ENCODE measurements around the gene JAM3. TPM values are rescaled to one million over a fixed set of nuclear protein-coding genes. Genes with fewer than 3 reads are reported as not detected.
"Not testable (repeated sequence)": the region's sequence is repeated elsewhere in the genome, so short reads cannot be mapped to it uniquely, and the experiment has no call there.

The JAM3 gene
- total and polyA plus RNA-seq, 10 of the 15 experiments (the other 5 are each of a cell fraction or from before 2014, with no cell fraction given), result 0.04 to 1.1 (median 0.32) TPM; not detected in 1

DNA sequence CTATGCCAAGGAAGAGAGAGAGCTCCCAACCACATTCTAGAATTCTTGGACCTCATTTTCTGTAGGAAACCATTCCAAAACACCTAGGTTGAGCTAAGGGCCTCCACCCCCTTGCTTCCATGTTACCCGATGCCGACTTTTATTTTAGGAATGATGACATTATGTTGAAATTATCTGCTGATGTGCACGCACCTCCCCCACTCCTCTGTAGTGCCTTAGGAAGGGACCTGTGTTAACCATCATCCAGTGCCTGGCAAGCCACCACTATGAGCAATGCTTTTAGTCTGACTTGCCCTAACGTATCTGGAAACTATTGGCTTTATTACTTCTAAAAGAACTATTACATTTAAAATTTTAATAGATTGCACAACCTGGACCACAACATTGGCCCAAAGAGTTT lies 112.8 kb downstream of the JAM3 start:
- H3K79me2 ChIP-seq (ENCODE audit: control insufficient read depth, insufficient read depth, low read length), result no peaks in the 10 kb centered on the region
- peaks cover 8 to 38% of the 10 kb centered on the region in 2 experiments for H3K36me3 ChIP-seq (ENCODE audit: control insufficient read depth in 2 of 2, insufficient read depth in 2 of 2, low read length in 1 of 2)
- H3K4me2 ChIP-seq (ENCODE audit: control insufficient read depth, insufficient read depth), result no peak overlapping the region
- TF ChIP-seq, protein P1, sequence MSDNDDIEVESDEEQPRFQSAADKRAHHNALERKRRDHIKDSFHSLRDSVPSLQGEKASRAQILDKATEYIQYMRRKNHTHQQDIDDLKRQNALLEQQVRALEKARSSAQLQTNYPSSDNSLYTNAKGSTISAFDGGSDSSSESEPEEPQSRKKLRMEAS (IDR thresholded peaks at IDR 0.05; ENCODE audit: low read depth, low read length), result no peak
- TF ChIP-seq MEF2B (IDR thresholded peaks at IDR 0.05; ENCODE audit: partially characterized antibody, poor library complexity, severe bottlenecking), result no peak
- TF ChIP-seq YBX1 (IDR thresholded peaks at IDR 0.05), result no peak
- H3K9ac ChIP-seq (ENCODE audit: control insufficient read depth, insufficient read depth, low read length), result no peak overlapping the region
- no peak overlapping the region for H2AFZ ChIP-seq (ENCODE audit: control insufficient read depth, low read depth, low read length)
- no peak overlapping the region for H3K4me3 ChIP-seq
- no peaks in the 10 kb centered on the region for H3K27me3 ChIP-seq (replicated peaks in 1 of 2; ENCODE audit: control insufficient read depth in 2 of 2, insufficient read depth in 2 of 2, low read length in 1 of 2)
- ChIA-PET SMC1A (ENCODE audit: uncharacterized antibody, unreplicated experiment) (interaction anchor here (1.1 kb wide), 1 partner anchor 14 kb away, joined by 3 read pairs; no protein-coding TSS in a partner anchor), CTCF (interaction anchor here (1.7 kb wide), 1 partner anchor 25 kb away, joined by 3 read pairs; no protein-coding TSS in a partner anchor), POLR2A (no interaction called here), RAD21 (ENCODE audit: unreplicated experiment) (no interaction called here)
- no peaks in the 10 kb centered on the region for H3K4me1 ChIP-seq (ENCODE audit: control insufficient read depth, insufficient read depth, low read length)
- no peaks in the 10 kb centered on the region for H4K20me1 ChIP-seq (ENCODE audit: control insufficient read depth, insufficient read depth)
- no TSS peak for BruUV-seq (replicated peaks)
- FAIRE-seq (no peak), ATAC-seq (no peak), DNase-seq (ENCODE audit: low read depth, low spot score) (no peak)
- WGBS (ENCODE audit: insufficient coverage, insufficient replicate concordance, low lambda C conversion rate, missing lambda C conversion rate), result 100% methylated on average over 4 of the region's 4 CpGs
- no peak overlapping the region for H3K27ac ChIP-seq (ENCODE audit: control insufficient read depth, insufficient read depth)
- in situ Hi-C loops (cut with MboI), result no loop called here
- intact Hi-C loops (cut with micrococcal nuclease; ENCODE audit: unreplicated experiment), result no loop called here
- H3K9me3 ChIP-seq (replicated peaks; ENCODE audit: control insufficient read depth, insufficient read depth, low read length), result no peaks in the 10 kb centered on the region

GRCh38 chr11:134188092-134188491 lies 119.2 kb downstream of the JAM3 start:
- H3K4me2 ChIP-seq (ENCODE audit: control insufficient read depth, insufficient read depth); H3K27me3 ChIP-seq (replicated peaks in 1 of 2; ENCODE audit: control insufficient read depth in 2 of 2, insufficient read depth in 2 of 2, low read length in 1 of 2); H3K9me3 ChIP-seq (replicated peaks; ENCODE audit: control insufficient read depth, insufficient read depth, low read length); ATAC-seq; intact Hi-C loops (cut with micrococcal nuclease; ENCODE audit: unreplicated experiment); H3K4me3 ChIP-seq; H4K20me1 ChIP-seq (ENCODE audit: control insufficient read depth, insufficient read depth); POLR2A ChIA-PET; DNase-seq (ENCODE audit: low read depth, low spot score); H3K4me1 ChIP-seq (ENCODE audit: control insufficient read depth, insufficient read depth, low read length); H2AFZ ChIP-seq (ENCODE audit: control insufficient read depth, low read depth, low read length); H3K79me2 ChIP-seq (ENCODE audit: control insufficient read depth, insufficient read depth, low read length); in situ Hi-C loops (cut with MboI); H3K27ac ChIP-seq (ENCODE audit: control insufficient read depth, insufficient read depth); BruUV-seq (replicated peaks); FAIRE-seq; H3K9ac ChIP-seq (ENCODE audit: control insufficient read depth, insufficient read depth, low read length): not testable (repeated sequence)
- ChIA-PET RAD21 (ENCODE audit: unreplicated experiment) (interaction anchor here (1.2 kb wide), 1 partner anchor 61 kb away, joined by 3 read pairs; no protein-coding TSS in a partner anchor), CTCF (interaction anchor here (1.1 to 1.2 kb wide), 2 partner anchors 12 to 20 kb away, joined by 3 read pairs; no protein-coding TSS in a partner anchor), SMC1A (ENCODE audit: uncharacterized antibody, unreplicated experiment) (interaction anchor here (1.5 kb wide), 1 partner anchor 78 kb away, joined by 3 read pairs; no protein-coding TSS in a partner anchor)
- peak; percentile 73 for TF ChIP-seq NFYB (IDR thresholded peaks at IDR 0.05; ENCODE audit: insufficient read depth, low read depth, low read length)
- 98% methylated on average over 8 of the region's 8 CpGs for WGBS (ENCODE audit: insufficient coverage, insufficient replicate concordance, low lambda C conversion rate, missing lambda C conversion rate)
- H3K36me3 ChIP-seq (ENCODE audit: control insufficient read depth in 2 of 2, insufficient read depth in 2 of 2, low read length in 1 of 2), result peaks cover 14 to 51% of the 10 kb centered on the region in 2 experiments

All from GM12878 (cell line).